Measurements from ENCODE around the gene ARHGDIG. TPM values are rescaled to one million over a fixed set of nuclear protein-coding genes. Genes with fewer than 3 reads are reported as not detected.

ARHGDIG gene
- total and polyA plus RNA-seq, 9 of the 15 experiments (the other 6 are each of a cell fraction or from before 2014, with no cell fraction given), result 0.36 to 2.5 (median 0.64) TPM; not detected in 2

DNA sequence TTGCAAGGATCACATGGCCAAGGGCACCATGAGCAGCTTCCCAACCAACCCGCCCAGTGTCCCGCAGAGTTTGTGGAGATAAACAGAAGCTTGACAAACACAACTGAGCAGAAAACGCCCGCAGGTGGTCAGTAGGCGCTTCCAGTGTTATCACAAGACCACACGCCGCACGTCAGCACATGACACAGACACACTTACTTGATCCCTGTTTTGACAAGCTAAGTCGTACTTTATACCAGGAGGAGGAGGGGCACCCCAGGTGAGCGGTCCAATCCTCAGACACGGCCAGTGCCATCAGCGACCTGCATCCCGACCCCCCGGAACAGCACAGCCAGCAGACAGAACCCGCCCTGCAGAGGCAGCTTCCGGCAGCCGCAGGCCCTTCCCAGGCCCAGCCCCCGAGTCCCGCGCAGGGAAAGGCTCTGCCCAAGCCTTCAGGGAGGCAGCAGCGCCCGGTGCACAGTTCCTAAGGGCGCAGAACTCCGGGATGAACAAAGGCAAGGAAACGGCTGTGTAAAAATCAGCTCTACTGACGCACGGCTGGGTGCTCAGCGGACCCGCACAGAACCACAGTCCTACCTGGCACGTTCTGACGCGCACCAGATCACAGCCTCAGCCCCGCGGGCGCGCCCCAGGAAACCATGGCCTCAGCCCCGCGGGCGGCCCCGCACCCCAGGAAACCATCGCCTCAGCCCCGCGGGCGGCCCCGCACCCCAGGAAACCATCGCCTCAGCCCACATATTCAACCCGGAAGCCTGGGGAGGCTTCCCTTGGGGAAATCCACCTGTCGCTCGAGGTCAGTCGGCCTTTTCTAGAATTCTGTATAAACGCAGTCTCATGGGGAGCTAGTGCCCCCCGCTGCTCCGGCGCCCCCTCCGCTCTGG, 44.3 kb downstream of the ARHGDIG start (continued):
- TF ChIP-seq, protein P1, sequence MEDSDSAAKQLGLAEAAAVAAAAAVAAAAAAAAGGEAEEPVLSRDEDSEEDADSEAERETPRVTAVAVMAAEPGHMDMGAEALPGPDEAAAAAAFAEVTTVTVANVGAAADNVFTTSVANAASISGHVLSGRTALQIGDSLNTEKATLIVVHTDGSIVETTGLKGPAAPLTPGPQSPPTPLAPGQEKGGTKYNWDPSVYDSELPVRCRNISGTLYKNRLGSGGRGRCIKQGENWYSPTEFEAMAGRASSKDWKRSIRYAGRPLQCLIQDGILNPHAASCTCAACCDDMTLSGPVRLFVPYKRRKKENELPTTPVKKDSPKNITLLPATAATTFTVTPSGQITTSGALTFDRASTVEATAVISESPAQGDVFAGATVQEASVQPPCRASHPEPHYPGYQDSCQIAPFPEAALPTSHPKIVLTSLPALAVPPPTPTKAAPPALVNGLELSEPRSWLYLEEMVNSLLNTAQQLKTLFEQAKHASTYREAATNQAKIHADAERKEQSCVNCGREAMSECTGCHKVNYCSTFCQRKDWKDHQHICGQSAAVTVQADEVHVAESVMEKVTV (CRISPR knock-in tag; IDR thresholded peaks at IDR 0.05), result no peak
- TF ChIP-seq, protein P2, sequence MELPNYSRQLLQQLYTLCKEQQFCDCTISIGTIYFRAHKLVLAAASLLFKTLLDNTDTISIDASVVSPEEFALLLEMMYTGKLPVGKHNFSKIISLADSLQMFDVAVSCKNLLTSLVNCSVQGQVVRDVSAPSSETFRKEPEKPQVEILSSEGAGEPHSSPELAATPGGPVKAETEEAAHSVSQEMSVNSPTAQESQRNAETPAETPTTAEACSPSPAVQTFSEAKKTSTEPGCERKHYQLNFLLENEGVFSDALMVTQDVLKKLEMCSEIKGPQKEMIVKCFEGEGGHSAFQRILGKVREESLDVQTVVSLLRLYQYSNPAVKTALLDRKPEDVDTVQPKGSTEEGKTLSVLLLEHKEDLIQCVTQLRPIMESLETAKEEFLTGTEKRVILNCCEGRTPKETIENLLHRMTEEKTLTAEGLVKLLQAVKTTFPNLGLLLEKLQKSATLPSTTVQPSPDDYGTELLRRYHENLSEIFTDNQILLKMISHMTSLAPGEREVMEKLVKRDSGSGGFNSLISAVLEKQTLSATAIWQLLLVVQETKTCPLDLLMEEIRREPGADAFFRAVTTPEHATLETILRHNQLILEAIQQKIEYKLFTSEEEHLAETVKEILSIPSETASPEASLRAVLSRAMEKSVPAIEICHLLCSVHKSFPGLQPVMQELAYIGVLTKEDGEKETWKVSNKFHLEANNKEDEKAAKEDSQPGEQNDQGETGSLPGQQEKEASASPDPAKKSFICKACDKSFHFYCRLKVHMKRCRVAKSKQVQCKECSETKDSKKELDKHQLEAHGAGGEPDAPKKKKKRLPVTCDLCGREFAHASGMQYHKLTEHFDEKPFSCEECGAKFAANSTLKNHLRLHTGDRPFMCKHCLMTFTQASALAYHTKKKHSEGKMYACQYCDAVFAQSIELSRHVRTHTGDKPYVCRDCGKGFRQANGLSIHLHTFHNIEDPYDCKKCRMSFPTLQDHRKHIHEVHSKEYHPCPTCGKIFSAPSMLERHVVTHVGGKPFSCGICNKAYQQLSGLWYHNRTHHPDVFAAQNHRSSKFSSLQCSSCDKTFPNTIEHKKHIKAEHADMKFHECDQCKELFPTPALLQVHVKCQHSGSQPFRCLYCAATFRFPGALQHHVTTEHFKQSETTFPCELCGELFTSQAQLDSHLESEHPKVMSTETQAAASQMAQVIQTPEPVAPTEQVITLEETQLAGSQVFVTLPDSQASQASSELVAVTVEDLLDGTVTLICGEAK (IDR thresholded peaks at IDR 0.05), result no peak
- TF ChIP-seq, protein P2 (CRISPR knock-in tag; IDR thresholded peaks at IDR 0.05), result no peak
- no peak for TF ChIP-seq ZNF217 (CRISPR knock-in tag; IDR thresholded peaks at IDR 0.05)
- no peak for TF ChIP-seq ZNF431 (CRISPR knock-in tag; IDR thresholded peaks at IDR 0.05)
- no peak; the same call in 1 of the 2 replicates for TF ChIP-seq FOXP1 (CRISPR knock-in tag; IDR thresholded peaks at IDR 0.05)
- no peak for TF ChIP-seq PTBP1 (IDR thresholded peaks at IDR 0.05; ENCODE audit: low read depth, low read length)
- no peak for TF ChIP-seq HNRNPUL1 (IDR thresholded peaks at IDR 0.05; ENCODE audit: low read length)
- TF ChIP-seq TRIM28 (IDR thresholded peaks at IDR 0.05), result peak; percentile 43; the same call in 1 of the 2 replicates
- no peak for TF ChIP-seq HDAC8 (tag; IDR thresholded peaks at IDR 0.05)
- no peak for TF ChIP-seq NFRKB (IDR thresholded peaks at IDR 0.05; ENCODE audit: low read depth)
- no peak for TF ChIP-seq ZNF311 (CRISPR knock-in tag; IDR thresholded peaks at IDR 0.05)
- no peak; the same call in 1 of the 2 replicates for TF ChIP-seq ELF1 (tag; IDR thresholded peaks at IDR 0.05)
- TF ChIP-seq NR4A1 (CRISPR knock-in tag; IDR thresholded peaks at IDR 0.05), result no peak
- no peak for TF ChIP-seq NR4A1 (tag; IDR thresholded peaks at IDR 0.05)
- no peak for TF ChIP-seq MCM3 (IDR thresholded peaks at IDR 0.05)
- peak; percentile 76 for TF ChIP-seq ESRRA (IDR thresholded peaks at IDR 0.05; ENCODE audit: borderline replicate concordance, low read depth)
- no peak for TF ChIP-seq ZNF253 (CRISPR knock-in tag; conservative IDR thresholded peaks at IDR 0.05)
- no peak for TF ChIP-seq ZNF24 (IDR thresholded peaks at IDR 0.05)
- TF ChIP-seq TEAD4 (IDR thresholded peaks at IDR 0.05; ENCODE audit: low read length), result peak; percentile 89
- no peak for TF ChIP-seq TEAD4 (CRISPR knock-in tag; IDR thresholded peaks at IDR 0.05; ENCODE audit: borderline replicate concordance)
